Stimulated activated naive CD4-positive, alpha-beta T cell (primary cell): ENCODE data around the gene RAB17.

ENCODE experiments used
- DNase-seq, 6 experiments: peaks; one replicate each; lab custom pipeline; 2025; lab: John Stamatoyannopoulos, UW

Gene RAB17

GRCh38 chr2:237577956-237578870 is 12.3 kb downstream of the RAB17 start:
- no peak for DNase-seq

- DNase-seq: no peak
Observed at GRCh38 chr2:237577458-237577857, 13.1 kb downstream of the RAB17 start.

- DNase-seq: no peak
Observed at GRCh38 chr2:237576974-237577373, 13.6 kb downstream of the RAB17 start.

- no peak for DNase-seq
Observed at GRCh38 chr2:237575869-237576862, 14.4 kb downstream of the RAB17 start.

- no peak for DNase-seq
Observed at GRCh38 chr2:237574894-237575868, 15.4 kb downstream of the RAB17 start.

- DNase-seq: no peak
Observed at GRCh38 chr2:237574467-237574866, 16.1 kb downstream of the RAB17 start.

GRCh38 chr2:237573721-237574415 is 16.7 kb downstream of the RAB17 start:
- DNase-seq: no peak

- no peak for DNase-seq
Observed at GRCh38 chr2:237572742-237573101, 17.8 kb downstream of the RAB17 start.

- DNase-seq: peak; percentile 64 to 88 (median 78)
Observed at GRCh38 chr2:237572021-237572741, 18.4 kb downstream of the RAB17 start.

GRCh38 chr2:237571551-237571950 is 19.0 kb downstream of the RAB17 start:
- no peak for DNase-seq

- DNase-seq: no peak
Observed at GRCh38 chr2:237570776-237571335, 19.7 kb downstream of the RAB17 start.

GRCh38 chr2:237569896-237570295 is 20.6 kb downstream of the RAB17 start:
- DNase-seq: no peak

- DNase-seq: no peak
Observed at GRCh38 chr2:237569041-237569440, 21.5 kb downstream of the RAB17 start.

- DNase-seq: no peak
Observed at GRCh38 chr2:237568121-237568660, 22.3 kb downstream of the RAB17 start.

- no peak for DNase-seq
Observed at GRCh38 chr2:237567276-237568029, 23.1 kb downstream of the RAB17 start.

- no peak for DNase-seq
Observed at GRCh38 chr2:237566401-237567235, 23.9 kb downstream of the RAB17 start, which contains the start of gene PRLH. PRLH (plus strand) TSS chr2:237566574; CDS start chr2:237566574, 0 bp downstream.

GRCh38 chr2:237565974-237566373 is 24.6 kb downstream of the RAB17 start:
- no peak for DNase-seq
